TTC549 (cell line): Measurements from ENCODE around the gene LONRF3.
"Not testable (repeated sequence)": the region's sequence is repeated elsewhere in the genome, so short reads cannot be mapped to it uniquely, and the experiment has no call there.

ENCODE experiments used
- FAIRE-seq: peaks from 2 replicates; lab custom pipeline; 2012; peaks lifted over from hg19 to GRCh38; lab: Jason Lieb, UNC

The LONRF3 gene

DNA sequence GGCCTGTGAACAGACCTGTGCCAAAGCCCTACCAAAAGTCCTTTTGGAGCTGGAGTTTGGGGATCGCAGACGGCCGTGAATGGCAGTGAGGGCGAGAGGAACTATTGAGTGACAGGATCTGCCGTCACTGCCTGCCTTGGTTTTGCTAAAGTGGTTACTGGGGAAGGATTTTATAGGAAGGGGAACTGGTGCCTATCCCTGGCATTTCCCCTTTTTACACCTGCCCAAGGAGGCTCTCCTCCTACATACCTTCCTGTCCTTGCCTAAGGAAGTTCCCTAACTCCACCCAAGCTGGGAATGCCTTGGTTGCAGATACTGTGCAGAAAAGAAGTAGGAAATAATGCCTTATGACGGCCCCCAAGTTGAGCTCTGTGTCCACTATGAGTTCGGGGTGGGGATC is 14.5 kb downstream of the LONRF3 start:
- no peak for FAIRE-seq

DNA sequence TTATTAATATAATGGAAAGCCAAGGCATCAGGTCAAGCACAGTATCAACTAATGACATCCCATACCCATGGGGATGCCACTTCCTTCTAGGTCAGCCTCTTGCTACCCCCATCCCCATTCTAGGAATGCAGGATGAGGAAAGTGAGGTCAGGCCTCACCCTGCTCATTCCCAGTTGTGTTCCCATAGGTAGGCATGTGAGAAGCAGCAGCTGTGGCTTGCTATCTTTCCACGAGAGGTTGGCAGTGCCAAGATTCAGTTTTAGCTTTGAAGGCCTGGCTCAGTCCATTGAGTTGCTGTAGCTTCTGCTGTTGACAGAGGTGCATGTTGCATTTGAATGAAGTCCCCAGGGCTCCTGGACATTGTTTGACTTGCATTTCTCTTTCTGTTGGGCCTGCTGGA is 15.5 kb downstream of the LONRF3 start:
- FAIRE-seq = no peak

DNA sequence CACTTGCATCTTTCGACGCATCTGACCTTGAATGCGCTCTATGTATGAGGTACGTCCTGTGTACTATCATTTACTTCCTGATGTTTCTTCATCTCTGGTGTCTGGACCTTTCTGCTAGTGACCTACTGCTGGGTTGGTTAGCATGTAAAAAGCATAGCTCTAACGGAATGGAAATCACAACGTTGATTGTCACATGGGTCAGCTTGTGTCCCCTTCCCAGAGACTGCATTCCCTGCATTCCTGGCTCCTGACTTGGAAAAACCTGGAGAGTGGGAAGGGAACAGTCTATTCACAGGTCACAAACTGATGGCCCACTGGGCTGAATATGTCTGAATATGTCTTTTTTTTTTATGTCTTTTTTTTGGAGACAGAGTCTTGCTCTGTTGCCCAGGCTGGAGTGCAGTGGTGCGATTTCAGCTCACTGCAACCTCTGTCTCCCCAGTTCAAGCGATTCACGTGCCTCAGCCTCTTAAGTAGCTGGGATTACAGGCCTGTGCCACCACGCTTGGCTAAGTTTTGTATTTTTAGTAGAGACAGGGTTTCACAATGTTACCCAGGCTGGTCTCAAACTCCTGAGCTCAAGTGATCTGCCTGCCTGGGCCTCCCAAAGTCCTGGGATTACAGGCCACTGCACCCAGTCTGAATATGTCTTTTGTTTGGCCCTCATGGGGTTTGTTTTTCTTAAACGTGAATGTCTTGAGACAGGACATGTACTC is 16.3 kb downstream of the LONRF3 start:
- no peak for FAIRE-seq

DNA sequence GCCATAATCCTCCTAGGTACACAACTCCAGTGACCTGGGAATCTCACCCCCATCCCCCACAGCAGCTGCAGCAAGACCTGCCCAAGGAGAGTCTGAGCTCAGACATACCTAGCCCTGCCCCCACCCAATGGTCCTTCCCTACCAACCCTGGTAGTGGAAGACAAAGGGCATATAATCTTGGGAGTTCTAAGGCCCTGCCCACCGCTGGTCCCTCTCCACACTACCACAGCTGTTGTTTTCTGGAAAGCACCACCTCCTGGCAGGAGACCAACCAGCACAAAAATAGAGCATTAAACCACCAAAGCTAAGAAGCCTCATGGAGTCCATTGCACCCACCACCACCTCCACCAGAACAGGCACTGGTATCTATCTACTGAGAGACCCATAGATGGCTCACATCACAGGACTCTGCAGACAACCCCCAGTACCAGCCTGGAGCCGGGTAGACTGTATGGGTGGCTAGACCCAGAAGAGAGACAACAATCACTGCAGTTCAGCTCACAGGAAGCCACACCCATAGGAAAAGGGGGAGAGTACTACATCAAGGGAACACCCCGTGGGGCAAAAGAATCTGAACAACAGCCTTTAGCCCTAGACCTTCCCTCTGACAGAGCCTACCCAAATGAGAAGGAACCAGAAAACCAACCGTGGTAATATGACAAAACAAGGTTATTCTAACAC is 18.2 kb downstream of the LONRF3 start:
- FAIRE-seq = not testable (repeated sequence)

DNA sequence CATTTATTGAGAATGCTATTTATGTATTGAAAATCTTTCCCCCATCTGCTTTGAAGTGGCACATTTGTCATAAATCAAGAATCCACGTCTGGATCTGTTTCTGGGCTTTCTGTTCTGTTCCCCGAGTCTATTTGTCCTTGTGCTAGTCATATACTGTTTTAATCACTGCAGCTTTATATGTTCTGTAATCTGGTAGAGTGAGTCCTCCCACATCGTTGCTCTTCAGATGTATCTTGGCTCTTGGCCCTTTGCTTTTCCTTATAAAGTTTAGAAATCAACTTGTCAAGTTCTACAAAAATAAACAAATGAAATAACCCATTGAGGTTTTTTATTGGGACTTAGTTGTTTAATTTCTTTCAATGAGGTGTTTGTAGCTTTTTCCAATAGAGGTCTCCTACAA is 29.0 kb downstream of the LONRF3 start:
- no peak for FAIRE-seq

DNA sequence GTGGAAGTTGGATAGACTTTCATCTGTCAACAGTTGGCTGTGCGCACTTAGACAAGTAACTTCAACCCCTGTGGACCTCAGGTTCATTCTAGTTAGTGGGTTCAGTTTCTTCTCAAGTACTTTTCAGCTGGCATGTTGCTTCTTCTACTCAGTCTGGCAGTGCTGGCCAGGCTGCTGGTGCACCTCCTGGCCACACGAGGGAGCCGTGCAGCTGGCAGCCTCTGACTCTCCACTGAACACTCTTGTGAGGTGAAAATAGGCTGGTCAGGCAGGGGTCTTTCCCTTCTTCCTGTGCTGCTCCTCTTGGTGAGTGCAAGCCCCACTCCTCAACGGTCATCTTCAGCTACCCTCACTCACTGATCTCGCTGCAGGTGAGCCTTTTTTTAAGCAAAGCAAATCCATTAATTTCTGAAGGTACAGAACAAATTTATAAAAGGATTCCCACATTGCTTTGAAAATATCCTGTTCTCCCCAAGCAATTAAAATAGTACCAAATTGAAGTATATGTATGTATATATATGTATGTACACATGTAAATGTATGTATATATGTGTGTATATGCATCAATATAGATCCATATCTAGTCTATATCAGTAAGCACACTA is 30.6 kb downstream of the LONRF3 start:
- FAIRE-seq = no peak

DNA sequence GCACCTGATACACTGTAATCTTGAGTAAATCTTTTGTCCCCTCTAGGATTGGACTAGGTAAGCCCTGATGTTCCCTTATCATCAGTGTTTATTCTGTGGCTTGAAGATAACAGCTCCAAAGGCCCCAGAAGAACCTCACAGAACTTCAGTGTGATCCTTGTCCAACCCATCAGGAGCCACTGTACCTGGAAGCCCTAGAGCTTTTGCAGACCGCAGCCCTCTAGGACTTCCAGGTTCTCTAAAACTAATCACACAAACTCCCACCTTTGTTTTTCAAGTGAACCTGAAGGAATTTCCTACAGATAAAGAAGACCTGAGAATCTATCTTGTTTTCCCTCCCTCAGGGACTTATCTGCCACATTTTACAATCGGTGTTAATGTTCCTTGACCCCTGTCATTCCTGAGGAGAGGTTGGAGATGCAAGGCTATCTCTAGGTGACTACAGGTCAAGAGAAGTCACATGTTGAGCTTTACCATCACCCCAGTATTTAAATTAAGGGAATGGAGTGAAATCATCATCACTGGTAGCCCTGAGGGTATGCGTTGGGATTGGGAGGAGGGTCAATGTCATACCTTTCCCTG is 32.9 kb downstream of the LONRF3 start:
- FAIRE-seq = no peak

DNA sequence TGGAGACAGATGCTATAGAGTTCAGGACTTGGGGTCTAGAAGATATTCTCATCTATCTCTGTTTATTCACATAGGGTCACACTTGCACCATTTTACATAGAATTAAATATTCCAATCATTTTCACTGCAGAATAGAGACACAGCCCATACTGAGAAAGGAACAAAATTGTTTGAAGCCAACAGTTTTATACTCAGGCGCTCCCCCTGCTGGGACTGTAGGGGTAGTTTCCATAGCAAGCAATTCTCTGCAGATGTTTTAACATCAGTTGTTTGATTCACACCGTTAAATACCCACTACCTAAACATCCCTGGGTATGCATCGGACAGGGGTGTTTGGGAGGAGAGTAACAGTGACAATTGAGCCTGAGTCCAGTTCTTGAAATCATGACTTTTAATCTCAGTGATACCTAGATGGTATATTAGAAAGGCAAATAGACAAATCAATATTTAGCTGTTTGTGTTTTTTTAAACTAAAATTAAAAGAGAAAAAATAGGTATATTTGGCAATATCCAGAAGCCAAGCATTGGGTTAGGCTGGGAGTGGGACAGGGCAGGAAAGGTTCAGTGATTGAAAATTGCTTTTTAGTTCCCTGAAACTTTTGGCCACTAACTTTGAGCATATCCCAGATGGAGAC is 33.8 kb downstream of the LONRF3 start:
- peak; percentile 42 for FAIRE-seq

DNA sequence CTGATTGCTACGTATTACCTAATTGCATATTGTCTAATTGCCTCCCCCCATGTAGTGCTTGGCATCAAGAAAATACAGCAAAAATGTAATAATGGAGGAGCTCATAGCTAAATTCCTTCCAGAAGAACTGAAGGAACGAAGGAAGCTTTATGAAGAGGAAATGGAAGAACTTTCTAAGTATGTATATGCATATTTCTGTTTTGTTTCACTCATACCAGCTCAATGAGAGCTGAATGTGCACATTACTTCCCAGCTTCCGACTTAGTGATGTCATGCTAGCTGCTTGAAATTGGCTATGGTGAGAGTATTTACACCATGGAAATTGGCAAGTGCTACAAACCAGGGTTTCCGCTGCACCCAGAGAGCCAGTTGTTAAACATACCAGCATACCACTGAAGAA is 34.7 kb downstream of the LONRF3 start:
- no peak for FAIRE-seq

DNA sequence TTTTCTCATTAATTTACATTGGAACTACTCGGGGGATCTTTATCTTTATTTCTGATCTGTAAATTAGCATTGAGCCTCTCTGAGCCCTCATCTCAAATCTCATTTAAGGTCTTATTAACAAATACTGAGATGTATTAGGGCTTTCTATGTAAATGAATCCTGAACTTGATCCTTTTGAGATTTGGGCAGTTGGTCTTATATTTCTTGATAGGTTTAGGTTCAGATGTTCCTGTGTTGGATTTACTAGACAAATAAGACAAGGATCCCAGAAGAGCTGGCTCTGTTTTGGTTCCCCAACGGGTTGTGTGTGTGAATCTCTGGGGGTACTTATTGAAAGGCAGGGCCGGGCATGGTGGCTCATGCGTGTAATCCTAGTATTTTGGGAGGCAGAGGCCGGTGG is 36.1 kb downstream of the LONRF3 start:
- FAIRE-seq = no peak

DNA sequence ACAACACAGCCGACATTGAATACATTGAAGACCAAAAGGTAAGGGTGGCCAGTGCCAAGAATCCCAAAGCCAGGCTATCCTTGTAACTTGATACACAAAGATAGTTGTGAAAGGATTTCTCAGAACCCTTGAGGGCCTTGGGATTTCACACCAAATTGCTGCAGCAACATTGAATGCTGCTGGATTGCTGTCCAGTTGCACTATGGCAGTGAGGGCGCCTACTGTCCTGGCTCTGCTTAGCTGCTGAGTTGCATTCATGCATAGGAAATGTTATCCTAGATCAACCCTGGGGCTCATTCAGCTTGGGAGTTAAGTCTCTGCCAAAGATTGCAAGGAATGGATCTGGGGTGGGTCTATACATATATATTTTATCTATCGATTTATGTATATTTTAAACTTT is 38.7 kb downstream of the LONRF3 start:
- FAIRE-seq = no peak

DNA sequence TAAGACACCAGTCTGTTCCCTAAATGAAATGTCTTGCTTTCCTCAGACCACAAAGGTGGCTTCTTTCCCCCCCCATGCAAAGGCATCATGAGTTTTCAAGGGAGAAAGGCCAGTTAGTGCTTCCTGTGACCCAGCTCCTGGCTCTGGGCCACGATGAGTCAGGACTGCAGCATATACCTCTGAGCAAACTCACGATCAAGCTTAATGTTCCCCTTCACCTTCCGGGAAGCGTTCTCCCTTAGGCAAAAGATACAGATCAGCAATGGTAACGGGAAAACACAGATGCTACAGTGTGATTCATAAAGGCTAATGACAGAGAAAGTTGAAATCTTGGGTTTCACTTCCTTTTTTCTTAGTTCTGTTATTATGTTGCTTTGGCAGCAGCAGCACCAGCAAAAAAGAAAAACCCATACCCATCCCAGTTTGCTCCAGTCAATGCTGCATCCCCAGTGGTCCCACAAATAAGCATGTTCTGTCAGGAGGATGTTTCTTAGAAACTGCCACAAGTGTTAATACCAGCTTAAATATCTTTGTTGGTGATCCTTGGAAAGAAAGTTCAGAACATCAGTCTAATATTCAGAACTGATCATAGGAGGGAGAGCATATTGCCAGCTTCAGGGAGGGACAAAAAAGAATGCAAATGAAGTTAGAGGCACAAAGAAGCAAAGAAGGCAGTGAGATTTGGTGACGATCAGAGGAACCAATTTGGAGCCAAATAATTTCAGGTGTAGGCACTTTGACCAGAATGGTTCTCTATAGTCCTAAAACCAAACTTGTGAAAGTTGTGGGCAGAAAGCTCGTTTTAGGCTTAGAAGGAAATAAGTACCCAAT is 41.2 kb downstream of the LONRF3 start:
- FAIRE-seq = no peak

DNA sequence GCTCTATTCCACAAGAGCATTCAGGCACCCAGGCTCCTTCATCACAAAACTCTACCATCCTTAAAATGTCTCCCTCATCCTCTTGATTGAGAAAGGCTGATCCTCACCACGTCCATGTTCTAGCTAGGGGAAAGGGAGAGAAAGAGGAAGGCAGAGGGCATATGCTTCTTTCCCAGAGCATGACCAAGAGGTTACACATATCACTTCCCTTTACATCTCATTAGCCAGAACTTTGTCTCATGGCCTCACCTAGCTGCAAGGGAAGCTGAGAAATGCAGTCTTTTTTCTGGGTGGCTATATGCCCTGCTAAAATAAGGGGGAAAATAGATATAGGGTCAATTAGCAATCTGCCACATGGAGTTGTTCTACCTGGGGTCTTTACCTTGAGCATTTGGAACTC is 42.7 kb downstream of the LONRF3 start:
- no peak for FAIRE-seq

DNA sequence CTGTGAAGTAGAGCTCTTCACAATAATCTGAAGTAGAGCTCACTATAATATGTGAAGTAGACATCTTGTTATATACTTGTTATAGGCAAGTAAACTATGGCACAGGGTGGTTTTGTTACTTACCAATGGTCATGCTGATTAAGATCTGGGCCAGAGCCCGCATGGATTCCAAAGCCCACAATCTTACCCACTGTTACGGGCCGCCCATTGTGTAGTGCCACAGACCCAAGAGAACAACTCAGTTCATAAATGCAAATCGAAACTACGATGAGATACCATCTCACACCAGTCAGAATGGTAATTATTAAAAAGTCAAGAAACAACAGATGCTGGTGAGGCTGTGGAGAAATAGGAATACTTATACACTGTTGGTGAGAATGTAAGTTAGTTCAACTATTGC is 51.5 kb downstream of the LONRF3 start:
- no peak for FAIRE-seq

DNA sequence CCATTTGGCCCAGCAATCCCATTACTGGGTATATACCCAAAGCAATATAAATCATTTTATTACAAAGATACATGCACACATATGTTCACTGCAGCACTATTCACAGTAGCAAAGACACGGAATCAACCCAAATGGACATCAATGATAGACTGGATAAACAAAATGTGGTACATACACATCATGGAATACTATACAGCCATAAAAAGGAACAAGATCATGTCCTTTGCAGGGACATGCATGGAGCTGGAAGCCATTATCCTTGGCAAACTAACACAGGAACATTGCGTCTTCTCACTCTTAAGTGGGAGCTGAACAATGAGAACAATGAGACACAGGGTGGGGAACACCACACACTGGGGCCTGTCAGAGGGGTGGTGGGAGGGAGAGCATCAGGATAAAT is 51.9 kb downstream of the LONRF3 start:
- FAIRE-seq = not testable (repeated sequence)

DNA sequence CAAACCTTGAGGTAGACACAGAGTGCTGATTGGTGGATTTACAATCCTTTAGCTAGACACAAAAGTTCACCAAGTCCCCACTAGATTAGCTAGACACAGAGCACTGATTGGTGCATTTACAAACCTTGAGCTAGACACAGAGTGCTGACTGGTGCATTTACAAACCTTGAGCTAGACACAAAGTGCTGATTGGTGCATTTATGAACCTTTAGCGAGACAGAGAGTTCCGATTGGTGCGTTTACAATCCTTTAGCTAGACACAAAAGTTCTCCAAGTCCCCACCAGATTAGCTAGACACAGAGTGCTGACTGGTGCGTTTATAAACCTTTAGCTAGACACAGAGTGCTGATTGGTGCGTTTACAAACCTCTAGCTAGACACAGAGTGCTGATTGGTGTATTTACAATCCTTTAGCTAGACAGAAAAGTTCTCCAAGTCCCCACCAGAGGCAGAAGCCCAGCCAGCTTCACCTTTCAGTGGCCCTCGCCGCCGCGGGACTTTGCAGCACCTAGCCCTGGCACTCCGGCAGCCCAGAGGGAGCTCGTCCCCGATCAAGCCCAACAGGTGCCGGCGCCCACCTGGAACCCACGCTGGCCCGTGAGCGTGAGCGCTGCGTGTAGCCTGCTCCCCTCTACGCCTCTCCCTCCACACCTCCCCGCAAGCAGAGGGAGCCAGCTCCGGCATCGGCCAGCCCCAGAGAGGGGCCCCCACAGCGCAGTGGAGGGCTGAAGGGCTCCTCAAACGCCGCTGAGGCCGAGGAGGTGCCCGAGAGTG is 53.7 kb downstream of the LONRF3 start:
- FAIRE-seq = not testable (repeated sequence)

DNA sequence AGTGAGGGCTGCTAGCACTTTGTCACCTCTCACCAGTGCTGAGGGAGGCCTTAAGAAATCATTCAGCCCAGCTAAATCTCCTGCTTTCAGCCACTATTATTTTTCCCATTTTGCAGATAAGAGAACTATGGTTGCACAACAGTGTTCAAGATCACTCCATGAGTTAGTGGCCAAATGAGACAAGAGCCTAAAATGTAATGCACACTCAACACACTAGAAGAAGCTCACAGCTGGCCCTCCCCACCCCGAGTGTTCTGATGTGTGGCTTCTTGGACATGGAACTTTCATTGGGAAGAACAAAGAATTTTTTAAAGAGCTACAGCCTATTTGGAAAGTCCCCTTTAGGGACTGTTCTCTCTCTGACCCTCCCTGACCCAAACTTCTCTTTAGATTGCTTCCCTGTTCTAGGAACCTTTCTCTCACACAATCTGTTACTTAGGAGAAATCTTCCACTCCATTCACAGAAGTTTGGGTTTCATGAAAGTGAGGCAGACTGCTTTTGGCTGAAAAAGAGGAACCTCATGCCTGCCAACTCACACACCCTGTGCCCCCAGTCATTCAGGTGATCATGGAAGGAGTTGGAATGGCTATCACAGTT is 54.4 kb downstream of the LONRF3 start:
- no peak for FAIRE-seq

DNA sequence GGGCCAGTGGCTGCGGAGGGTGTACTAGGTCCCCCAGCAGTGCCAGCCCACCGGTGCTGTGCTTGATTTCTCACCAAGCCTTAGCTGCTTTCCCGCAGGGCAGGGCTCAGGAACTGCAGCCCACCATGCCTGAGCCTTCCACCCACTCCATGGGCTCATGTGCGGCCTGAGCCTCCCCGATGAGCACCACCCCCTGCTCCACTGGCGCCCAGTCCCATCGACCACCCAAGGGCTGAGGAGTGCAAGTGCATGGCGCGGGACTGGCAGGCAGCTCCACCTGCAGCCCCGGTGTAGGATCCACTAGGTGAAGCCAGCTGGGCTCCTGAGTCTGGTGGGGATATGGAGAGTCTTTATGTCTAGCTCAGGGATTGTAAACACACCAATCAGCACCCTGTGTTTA is 55.2 kb downstream of the LONRF3 start:
- FAIRE-seq = not testable (repeated sequence)

DNA sequence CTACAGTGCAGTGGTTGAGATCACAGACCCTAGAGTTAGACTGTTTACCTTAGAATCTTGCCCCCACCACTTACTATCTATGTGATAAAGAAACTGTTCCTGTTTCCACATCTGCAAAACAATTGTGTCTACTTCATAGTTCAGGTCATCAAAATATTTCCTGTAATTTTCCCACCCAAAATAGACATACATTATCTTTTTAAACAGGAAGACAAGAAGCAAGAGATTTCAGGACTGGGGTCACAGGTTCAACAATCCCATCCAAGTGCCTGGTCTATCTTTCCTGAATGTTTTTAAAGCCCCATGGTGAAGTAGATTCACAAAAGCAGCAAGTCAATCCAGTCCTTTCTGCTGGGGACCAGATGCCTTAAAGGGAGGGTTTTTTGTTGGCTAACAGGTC is 56.6 kb downstream of the LONRF3 start:
- FAIRE-seq = no peak

DNA sequence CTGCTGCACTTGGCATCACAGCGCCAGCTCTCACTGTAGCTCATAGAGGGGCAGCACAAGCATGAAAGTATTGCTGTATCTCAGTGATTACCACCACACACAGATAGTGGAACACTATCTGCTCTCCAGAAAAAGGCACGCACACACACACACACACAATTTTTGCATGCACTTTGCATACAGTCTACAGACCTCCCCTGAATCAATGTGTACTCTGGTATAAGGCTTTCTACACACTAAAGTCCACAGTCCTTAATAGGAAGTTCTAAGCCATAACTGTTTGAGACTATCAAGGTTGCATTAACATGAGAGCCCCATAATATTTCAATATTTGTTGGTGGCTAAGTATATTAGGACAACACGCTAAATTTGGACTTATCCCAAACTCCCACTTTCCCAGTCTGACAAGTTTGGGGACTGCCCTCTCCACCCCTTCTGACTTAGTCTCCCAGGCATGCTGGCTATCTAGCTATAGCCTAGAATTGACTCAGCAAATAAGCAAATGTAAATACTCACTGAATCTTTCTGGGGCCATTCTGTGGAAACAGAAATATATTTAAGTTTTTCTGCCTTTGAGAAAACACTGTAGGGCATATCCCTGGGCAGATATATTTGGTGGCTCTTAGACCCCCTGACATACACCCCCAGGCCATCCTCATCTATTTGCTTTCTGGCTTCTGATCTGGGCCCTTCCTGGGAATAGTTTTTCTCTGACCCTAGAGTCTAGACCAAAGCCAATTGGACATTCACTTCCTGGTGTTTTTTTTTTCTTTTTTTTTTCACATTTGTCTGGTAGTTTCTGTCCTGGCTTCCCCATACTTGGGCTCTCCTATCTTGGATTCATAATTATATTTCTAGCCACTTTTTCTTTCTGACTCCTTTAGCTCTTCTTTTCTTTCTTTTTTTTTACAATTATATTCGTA is 62.0 kb downstream of the LONRF3 start:
- FAIRE-seq = no peak
